Liver (tissue), 3 donors: ENCODE results near the gene TTC7B.

Experiments
- EGR1 ChIP-seq, 2 donors: IDR thresholded peaks; 2 replicates each; pipeline ENCODE4 v1.6.1; 2016 to 2018; ENCODE audit warnings: antibody characterized with exemption in 2 of 2, low read depth in 2 of 2
- MAX ChIP-seq: IDR thresholded peaks from 2 replicates; pipeline ENCODE4 v1.6.1; 2016; ENCODE audit warnings: antibody characterized with exemption
- NR2F2 ChIP-seq: IDR thresholded peaks from 2 replicates; pipeline ENCODE4 v1.6.1; 2016; ENCODE audit warnings: antibody characterized with exemption
- RAD21 ChIP-seq, 2 donors: IDR thresholded peaks; 2 replicates each; pipeline ENCODE4 v1.6.1; 2016; ENCODE audit warnings: antibody characterized with exemption in 2 of 2, mild to moderate bottlenecking in 2 of 2
- SP1 ChIP-seq: IDR thresholded peaks from 2 replicates; pipeline ENCODE4 v1.6.1; 2018; ENCODE audit warnings: antibody characterized with exemption, mild to moderate bottlenecking
- TAF1 ChIP-seq: conservative IDR thresholded peaks from 2 replicates; pipeline ENCODE4 v1.6.1; 2016; ENCODE audit warnings: antibody characterized with exemption, mild to moderate bottlenecking
- YY1 ChIP-seq: IDR thresholded peaks from 2 replicates; pipeline ENCODE4 v1.6.1; 2016; ENCODE audit warnings: antibody characterized with exemption, mild to moderate bottlenecking
- TF ChIP-seq, protein P1 (sequence below): fragments of 150-350 bp; IDR thresholded peaks from 2 replicates; pipeline ENCODE4 v1.5.1; 2017; ENCODE audit warnings: improper control_type of control experiment, low read depth, low read length; ENCODE audit not compliant: missing input control
- TF ChIP-seq, protein P2 (sequence below): IDR thresholded peaks from 2 replicates; pipeline ENCODE4 v1.6.1; 2016; ENCODE audit warnings: antibody characterized with exemption, mild to moderate bottlenecking
- donor health status: healthy.
- donor health status: healthy.

GRCh38 chr14:90605430-90605829 lies 210.8 kb downstream of the TTC7B start:
- TF ChIP-seq, protein P1, sequence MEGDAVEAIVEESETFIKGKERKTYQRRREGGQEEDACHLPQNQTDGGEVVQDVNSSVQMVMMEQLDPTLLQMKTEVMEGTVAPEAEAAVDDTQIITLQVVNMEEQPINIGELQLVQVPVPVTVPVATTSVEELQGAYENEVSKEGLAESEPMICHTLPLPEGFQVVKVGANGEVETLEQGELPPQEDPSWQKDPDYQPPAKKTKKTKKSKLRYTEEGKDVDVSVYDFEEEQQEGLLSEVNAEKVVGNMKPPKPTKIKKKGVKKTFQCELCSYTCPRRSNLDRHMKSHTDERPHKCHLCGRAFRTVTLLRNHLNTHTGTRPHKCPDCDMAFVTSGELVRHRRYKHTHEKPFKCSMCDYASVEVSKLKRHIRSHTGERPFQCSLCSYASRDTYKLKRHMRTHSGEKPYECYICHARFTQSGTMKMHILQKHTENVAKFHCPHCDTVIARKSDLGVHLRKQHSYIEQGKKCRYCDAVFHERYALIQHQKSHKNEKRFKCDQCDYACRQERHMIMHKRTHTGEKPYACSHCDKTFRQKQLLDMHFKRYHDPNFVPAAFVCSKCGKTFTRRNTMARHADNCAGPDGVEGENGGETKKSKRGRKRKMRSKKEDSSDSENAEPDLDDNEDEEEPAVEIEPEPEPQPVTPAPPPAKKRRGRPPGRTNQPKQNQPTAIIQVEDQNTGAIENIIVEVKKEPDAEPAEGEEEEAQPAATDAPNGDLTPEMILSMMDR = no peak
- TF ChIP-seq RAD21 (IDR thresholded peaks at IDR 0.05) (no peak), EGR1 (IDR thresholded peaks at IDR 0.05; ENCODE audit: low read depth in 2 of 2) (no peak), MAX (no peak), TAF1 (no peak), NR2F2 (no peak), YY1 (no peak), SP1 (no peak)
- TF ChIP-seq, protein P2, sequence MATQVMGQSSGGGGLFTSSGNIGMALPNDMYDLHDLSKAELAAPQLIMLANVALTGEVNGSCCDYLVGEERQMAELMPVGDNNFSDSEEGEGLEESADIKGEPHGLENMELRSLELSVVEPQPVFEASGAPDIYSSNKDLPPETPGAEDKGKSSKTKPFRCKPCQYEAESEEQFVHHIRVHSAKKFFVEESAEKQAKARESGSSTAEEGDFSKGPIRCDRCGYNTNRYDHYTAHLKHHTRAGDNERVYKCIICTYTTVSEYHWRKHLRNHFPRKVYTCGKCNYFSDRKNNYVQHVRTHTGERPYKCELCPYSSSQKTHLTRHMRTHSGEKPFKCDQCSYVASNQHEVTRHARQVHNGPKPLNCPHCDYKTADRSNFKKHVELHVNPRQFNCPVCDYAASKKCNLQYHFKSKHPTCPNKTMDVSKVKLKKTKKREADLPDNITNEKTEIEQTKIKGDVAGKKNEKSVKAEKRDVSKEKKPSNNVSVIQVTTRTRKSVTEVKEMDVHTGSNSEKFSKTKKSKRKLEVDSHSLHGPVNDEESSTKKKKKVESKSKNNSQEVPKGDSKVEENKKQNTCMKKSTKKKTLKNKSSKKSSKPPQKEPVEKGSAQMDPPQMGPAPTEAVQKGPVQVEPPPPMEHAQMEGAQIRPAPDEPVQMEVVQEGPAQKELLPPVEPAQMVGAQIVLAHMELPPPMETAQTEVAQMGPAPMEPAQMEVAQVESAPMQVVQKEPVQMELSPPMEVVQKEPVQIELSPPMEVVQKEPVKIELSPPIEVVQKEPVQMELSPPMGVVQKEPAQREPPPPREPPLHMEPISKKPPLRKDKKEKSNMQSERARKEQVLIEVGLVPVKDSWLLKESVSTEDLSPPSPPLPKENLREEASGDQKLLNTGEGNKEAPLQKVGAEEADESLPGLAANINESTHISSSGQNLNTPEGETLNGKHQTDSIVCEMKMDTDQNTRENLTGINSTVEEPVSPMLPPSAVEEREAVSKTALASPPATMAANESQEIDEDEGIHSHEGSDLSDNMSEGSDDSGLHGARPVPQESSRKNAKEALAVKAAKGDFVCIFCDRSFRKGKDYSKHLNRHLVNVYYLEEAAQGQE = no peak
